NB4 (cell line): ENCODE data around the gene CHD2.

Experiments
- DNase-seq: peaks from one replicate; pipeline ENCODE4 v3.0.0; 2010; ENCODE audit warnings: low read depth
- H3K4me3 ChIP-seq: one replicate; pipeline ENCODE4 v1.5.1; 2011; ENCODE audit warnings: mild to moderate bottlenecking, low read depth, low read length, moderate library complexity
- CTCF ChIP-seq: IDR thresholded peaks from one replicate; pipeline ENCODE4 v1.5.1; 2012; ENCODE audit warnings: low read depth, low read length
- MAX ChIP-seq: IDR thresholded peaks from 2 replicates; pipeline ENCODE4 v1.6.1; 2011; ENCODE audit warnings: low read depth, low read length
- MYC ChIP-seq: IDR thresholded peaks from 2 replicates; pipeline ENCODE4 v1.6.1; 2011; ENCODE audit warnings: low read depth, low read length
- POLR2A ChIP-seq: IDR thresholded peaks from 2 replicates; pipeline ENCODE4 v1.6.1; 2011; ENCODE audit warnings: mild to moderate bottlenecking; ENCODE audit not compliant: insufficient read length; ENCODE audit errors: extremely low read depth

CHD2 gene

GRCh38 chr15:93033434-93034045 is 133.4 kb downstream of the CHD2 start:
- no peak for TF ChIP-seq MYC
- no peak for TF ChIP-seq POLR2A
- no peak for TF ChIP-seq MAX
- no peak for TF ChIP-seq CTCF
- no peak for DNase-seq
- H3K4me3 ChIP-seq, result no peak overlapping the region

- H3K4me3 ChIP-seq, result no peak overlapping the region
- DNase-seq, result no peak
- no peak for TF ChIP-seq CTCF
- no peak for TF ChIP-seq MYC
- no peak for TF ChIP-seq MAX
- TF ChIP-seq POLR2A, result no peak
These were observed 134.4 kb downstream of the CHD2 start for GRCh38 chr15:93034512-93034911.

GRCh38 chr15:93035092-93035915 is 135.2 kb downstream of the CHD2 start:
- TF ChIP-seq POLR2A, result no peak
- no peak for TF ChIP-seq MYC
- no peak for TF ChIP-seq MAX
- DNase-seq, result no peak

GRCh38 chr15:93035953-93036810 is 136.1 kb downstream of the CHD2 start:
- no peak overlapping the region for H3K4me3 ChIP-seq
- peak; percentile 82 for DNase-seq
- TF ChIP-seq MAX, result peak; percentile 99
- TF ChIP-seq CTCF, result peak; percentile 63
- no peak for TF ChIP-seq POLR2A
- TF ChIP-seq MYC, result peak; percentile 89

More at GRCh38 chr15:93035092-93035915, 135.2 kb downstream of the CHD2 start:
- H3K4me3 ChIP-seq, result no peak overlapping the region

GRCh38 chr15:93036951-93037819 is 137.1 kb downstream of the CHD2 start:
- TF ChIP-seq CTCF, result peak; percentile 29
- no peak for TF ChIP-seq POLR2A
- TF ChIP-seq MAX, result peak; percentile 45
- peak; percentile 89 for TF ChIP-seq MYC
- peak; percentile 99 for DNase-seq

More at GRCh38 chr15:93036951-93037819, 137.1 kb downstream of the CHD2 start:
- no peak overlapping the region for H3K4me3 ChIP-seq
